Stomach (tissue), 4 donors: ENCODE measurements around the gene EFL1.

Experiments used
- CTCF ChIP-seq, 7 experiments: fragments of 450-650 bp in 4 of 7; fragments of 200-600 bp in 3 of 7; sonication (generic) in 3 of 7; IDR thresholded peaks; one replicate each; pipeline ENCODE4 v1.5.1; 2016 to 2019; ENCODE audit warnings: antibody characterized with exemption in 7 of 7, control low read depth in 2 of 7, mild to moderate bottlenecking in 1 of 7
- POLR2A ChIP-seq, 4 donors: fragments of 450-650 bp; IDR thresholded peaks; one replicate each; pipeline ENCODE4 v1.6.1; 2016; ENCODE audit warnings: antibody characterized with exemption in 4 of 4, control low read depth in 2 of 4, mild to moderate bottlenecking in 1 of 4, moderate library complexity in 1 of 4

DNA sequence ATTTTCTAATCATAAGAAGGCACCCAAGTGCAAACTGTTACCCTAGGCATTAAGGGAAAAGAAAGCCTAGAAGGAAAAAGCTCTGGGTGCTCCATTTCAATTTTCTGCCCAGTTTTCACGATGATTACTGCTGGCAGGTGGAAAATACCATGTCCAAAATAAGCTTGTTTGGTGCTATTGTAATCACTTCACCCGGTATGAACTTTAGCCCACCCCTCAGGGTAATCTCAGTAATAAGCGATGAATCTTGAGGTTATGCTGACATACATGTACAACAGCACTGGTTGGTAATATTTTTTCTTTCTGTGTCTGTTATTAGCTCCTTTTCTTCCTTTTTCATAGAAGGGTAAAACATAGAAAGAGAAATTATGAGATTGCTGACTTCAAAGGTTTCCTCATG is 128.1 kb downstream of the EFL1 start:
- TF ChIP-seq CTCF (IDR thresholded peaks at IDR 0.05): no peak
- TF ChIP-seq POLR2A (IDR thresholded peaks at IDR 0.05): no peak
